WTC11 (cell line): ENCODE results near the gene CD101. TPM values are rescaled to one million over a fixed set of nuclear protein-coding genes. Genes with fewer than 3 reads are reported as not detected.

ENCODE experiments used
- ATAC-seq: fragments of 200-7000 bp; cut with Tn5 transposase; 2 replicates; pipeline ENCODE4 v1.10.0; 2021; ENCODE audit warnings: mild to moderate bottlenecking, moderate library complexity
- CTCF ChIA-PET: fragments of 300-600 bp; sonication (Branson Sonifier 250); formaldehyde crosslinking; loops from one replicate; lab custom pipeline; 2021; ENCODE audit warnings: antibody characterized with exemption; lab: Charles Lee
- POLR2A ChIA-PET: fragments of 350-600 bp; sonication (Branson Sonifier 250); formaldehyde crosslinking; loops from one replicate; lab custom pipeline; 2021; ENCODE audit warnings: antibody characterized with exemption; lab: Charles Lee
- DNase-seq: peaks from one replicate; pipeline ENCODE4 v3.0.0; 2021; ENCODE audit warnings: low spot score
- H3K27ac Mint-ChIP-seq: 2 replicates; pipeline ENCODE4 v1.8.0; 2021; ENCODE audit warnings: mixed read lengths
- H3K27me3 Mint-ChIP-seq: 2 replicates; pipeline ENCODE4 v1.8.0; 2021; ENCODE audit warnings: low read depth, mild to moderate bottlenecking, moderate library complexity, mixed read lengths
- H3K36me3 Mint-ChIP-seq: 2 replicates; pipeline ENCODE4 v1.8.0; 2021; ENCODE audit warnings: mixed read lengths
- H3K4me1 Mint-ChIP-seq: 2 replicates; pipeline ENCODE4 v1.8.0; 2022; ENCODE audit warnings: mixed read lengths
- H3K4me3 Mint-ChIP-seq: 2 replicates; pipeline ENCODE4 v1.8.0; 2021; ENCODE audit warnings: mild to moderate bottlenecking, moderate library complexity, mixed read lengths
- H3K9me3 Mint-ChIP-seq: 2 replicates; pipeline ENCODE4 v1.8.0; 2021; ENCODE audit warnings: mixed read lengths
- CDX4 ChIP-seq: fragments of 250-450 bp; sonication (Bioruptor Pico); IDR thresholded peaks from 2 replicates; pipeline ENCODE4 v1.9.0; 2021; ENCODE audit warnings: moderate library complexity, mild to moderate bottlenecking, inconsistent platforms, borderline replicate concordance
- E2F5 ChIP-seq: sonication (generic); formaldehyde crosslinking; IDR thresholded peaks from 2 replicates; pipeline ENCODE4 v1.8.1; 2022; ENCODE audit warnings: mild to moderate bottlenecking, moderate library complexity, missing genetic modification reagents
- ERG ChIP-seq: fragments of 250-450 bp; sonication (Bioruptor Pico); IDR thresholded peaks from 2 replicates; pipeline ENCODE4 v1.8.0; 2021; ENCODE audit warnings: mild to moderate bottlenecking
- FOXP4 ChIP-seq: sonication (generic); formaldehyde crosslinking; IDR thresholded peaks from 2 replicates; pipeline ENCODE4 v1.8.0; 2022; ENCODE audit warnings: mild to moderate bottlenecking, missing genetic modification reagents
- GTF2I ChIP-seq: fragments of 250-450 bp; sonication (Bioruptor Pico); conservative IDR thresholded peaks from 2 replicates; pipeline ENCODE4 v1.4.0; 2021; ENCODE audit warnings: mild to moderate bottlenecking
- HMGXB4 ChIP-seq: sonication (generic); formaldehyde crosslinking; IDR thresholded peaks from 2 replicates; pipeline ENCODE4 v1.8.1; 2023; ENCODE audit warnings: mild to moderate bottlenecking, moderate library complexity, missing genetic modification reagents
- JAZF1 ChIP-seq: fragments of 250-450 bp; sonication (Bioruptor Pico); IDR thresholded peaks from 2 replicates; pipeline ENCODE4 v1.9.0; 2021; ENCODE audit warnings: moderate library complexity, mild to moderate bottlenecking, inconsistent platforms
- JUN ChIP-seq: sonication (generic); formaldehyde crosslinking; IDR thresholded peaks from 2 replicates; pipeline ENCODE4 v1.8.0; 2023; ENCODE audit warnings: mild to moderate bottlenecking, missing genetic modification reagents
- MAX ChIP-seq: sonication (generic); formaldehyde crosslinking; IDR thresholded peaks from 2 replicates; pipeline ENCODE4 v1.8.0; 2022; ENCODE audit warnings: mild to moderate bottlenecking, missing genetic modification reagents
- NFATC4 ChIP-seq: fragments of 250-450 bp; sonication (Bioruptor Pico); IDR thresholded peaks from 2 replicates; pipeline ENCODE4 v1.9.0; 2021; ENCODE audit warnings: mild to moderate bottlenecking
- NR1H2 ChIP-seq: sonication (generic); formaldehyde crosslinking; IDR thresholded peaks from 2 replicates; pipeline ENCODE4 v1.9.0; 2021; ENCODE audit warnings: mild to moderate bottlenecking, moderate library complexity, missing genetic modification reagents
- OVOL2 ChIP-seq: fragments of 250-450 bp; sonication (Bioruptor Pico); IDR thresholded peaks from 2 replicates; pipeline ENCODE4 v1.9.0; 2021; ENCODE audit warnings: mild to moderate bottlenecking, borderline replicate concordance
- SMAD4 ChIP-seq: sonication (generic); formaldehyde crosslinking; IDR thresholded peaks from 2 replicates; pipeline ENCODE4 v1.8.0; 2022; ENCODE audit warnings: mild to moderate bottlenecking, missing genetic modification reagents
- USF1 ChIP-seq: sonication (generic); formaldehyde crosslinking; IDR thresholded peaks from 2 replicates; pipeline ENCODE4 v1.8.0; 2022; ENCODE audit warnings: mild to moderate bottlenecking, missing genetic modification reagents
- ZNF138 ChIP-seq: sonication (generic); formaldehyde crosslinking; conservative IDR thresholded peaks from 2 replicates; pipeline ENCODE4 v1.8.1; 2022; ENCODE audit warnings: mild to moderate bottlenecking, moderate library complexity, missing genetic modification reagents
- ZNF425 ChIP-seq: fragments of 250-450 bp; sonication (Bioruptor Pico); conservative IDR thresholded peaks from 2 replicates; pipeline ENCODE4 v1.9.0; 2021; ENCODE audit warnings: mild to moderate bottlenecking
- total RNA-seq: library from RNA; stranded (reverse); gene quantifications from 3 replicates; pipeline ENCODE4 v1.2.3, GENCODE V29; 2021

Gene CD101
- total RNA-seq, 1 experiment from 2014 or later = 1.4 TPM

GRCh38 chr1:117030271-117030877, 28.8 kb downstream of the CD101 start:
- Mint-ChIP-seq H3K4me3 (no peak overlapping the region), H3K27me3 (peaks cover 4% of the 10 kb centered on the region), H3K9me3 (no peaks in the 10 kb centered on the region), H3K4me1 (peaks cover 17% of the 10 kb centered on the region), H3K27ac (no peak overlapping the region), H3K36me3 (no peaks in the 10 kb centered on the region)
- CTCF ChIA-PET = no interaction called here
- POLR2A ChIA-PET = no interaction called here
- DNase-seq (no peak), ATAC-seq (no peak)
- TF ChIP-seq NFATC4 (CRISPR knock-in tag) = no peak
- TF ChIP-seq SMAD4 (CRISPR knock-in tag) = no peak
- TF ChIP-seq ZNF138 = no peak
- no peak for TF ChIP-seq CDX4 (CRISPR knock-in tag)
- TF ChIP-seq HMGXB4 (CRISPR knock-in tag) = no peak
- TF ChIP-seq FOXP4 (CRISPR knock-in tag) = no peak
- no peak for TF ChIP-seq JUN
- no peak for TF ChIP-seq NR1H2 (CRISPR knock-in tag)
- TF ChIP-seq GTF2I (CRISPR knock-in tag) = no peak
- TF ChIP-seq USF1 = no peak
- TF ChIP-seq OVOL2 (CRISPR knock-in tag) = no peak
- no peak for TF ChIP-seq ERG
- no peak for TF ChIP-seq JAZF1
- no peak for TF ChIP-seq E2F5 (CRISPR knock-in tag)

- no peak overlapping the region for H3K4me3 Mint-ChIP-seq
- peaks cover 25% of the 10 kb centered on the region for H3K4me1 Mint-ChIP-seq
- ATAC-seq = no peak
- TF ChIP-seq MAX (CRISPR knock-in tag) = no peak
- no peak for TF ChIP-seq ZNF425 (CRISPR knock-in tag)
- ChIA-PET CTCF (no interaction called here), POLR2A (no interaction called here)
- H3K36me3 Mint-ChIP-seq = no peaks in the 10 kb centered on the region
- H3K27ac Mint-ChIP-seq = no peak overlapping the region
- DNase-seq = no peak
- no peaks in the 10 kb centered on the region for H3K9me3 Mint-ChIP-seq
- H3K27me3 Mint-ChIP-seq = peaks cover 4% of the 10 kb centered on the region
These were observed 30.7 kb downstream of the CD101 start for GRCh38 chr1:117032266-117032665.
